ENCODE measurements around the gene CCDC149.

- no peak for TF ChIP-seq EZH2 (IDR thresholded peaks at IDR 0.05; ENCODE audit: insufficient read depth, low read length)
- TF ChIP-seq CTCF (IDR thresholded peaks at IDR 0.05; ENCODE audit: insufficient read depth, low read depth, low read length), result no peak
Measured at GRCh38 chr4:24775032-24775605, 137.7 kb downstream of the CCDC149 start.

Measured in astrocyte (in vitro differentiated cells and primary cell).